ENCODE results near the gene DCAF16.

The DCAF16 gene

DNA sequence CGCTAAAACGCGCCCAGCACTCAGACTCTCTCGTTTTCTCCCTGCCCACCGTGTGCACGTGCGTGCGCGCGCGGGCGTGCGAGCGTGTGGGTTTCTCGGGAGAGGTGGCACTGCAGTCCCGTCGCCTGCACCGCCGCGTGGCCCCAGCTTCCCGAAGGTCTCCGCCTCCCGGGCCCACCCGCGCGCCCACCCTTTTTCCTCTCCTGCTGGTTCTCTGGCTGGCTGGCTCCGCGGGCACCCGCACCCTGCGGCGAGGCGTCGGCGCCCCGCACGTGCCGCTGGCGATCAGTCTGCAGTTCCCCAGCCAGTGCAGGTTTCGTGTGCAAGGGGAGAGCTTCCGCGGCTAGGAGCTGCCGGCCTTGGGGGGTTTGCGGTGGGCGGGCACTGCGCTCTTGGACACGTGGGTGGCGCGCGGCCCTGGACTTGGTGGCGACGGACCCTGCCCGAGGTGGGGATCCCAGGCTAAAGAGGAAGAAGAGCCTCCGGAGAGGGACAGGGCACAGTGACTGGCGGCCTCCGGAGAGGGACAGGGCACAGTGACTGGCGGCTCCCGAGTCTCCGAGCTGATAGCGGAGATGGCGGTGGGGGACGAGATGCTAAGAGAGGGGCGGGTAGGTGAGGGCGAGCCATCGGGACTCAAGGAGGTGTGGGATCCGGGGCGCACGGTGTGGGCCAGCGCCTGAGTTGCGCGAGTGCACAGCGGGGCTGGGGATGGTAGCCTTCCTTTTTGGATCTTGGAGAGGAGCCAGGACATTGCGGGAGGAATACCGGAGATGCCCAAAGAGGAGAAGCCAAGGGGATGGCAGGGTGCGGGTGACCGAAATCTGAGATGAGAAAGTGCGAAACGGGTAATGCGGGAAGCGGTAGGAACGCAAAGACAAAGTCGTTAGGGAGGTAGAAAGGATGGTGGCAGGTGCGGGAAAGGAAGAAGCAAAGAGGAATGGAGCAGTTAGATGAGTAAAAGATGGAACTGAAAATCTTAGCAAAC is 29.0 kb downstream of the DCAF16 start, which contains the start of gene FAM184B:
Gene FAM184B, minus strand, starts transcription at position 322 of the 988 bp plus-strand sequence. CDS start 322 bp downstream, outside the sequence.
- no peak for DNase-seq

- DNase-seq: no peak
Observed at GRCh38 chr4:17780501-17781299, 29.9 kb downstream of the DCAF16 start.

- no peak for DNase-seq
Observed at GRCh38 chr4:17778431-17778830, 32.1 kb downstream of the DCAF16 start.

- DNase-seq: no peak
Observed at GRCh38 chr4:17773135-17773698, 37.3 kb downstream of the DCAF16 start.

GRCh38 chr4:17771284-17771908 is 39.2 kb downstream of the DCAF16 start:
- DNase-seq: no peak

- DNase-seq: no peak
Observed at GRCh38 chr4:17770845-17771244, 39.7 kb downstream of the DCAF16 start.

- no peak for DNase-seq
Observed at GRCh38 chr4:17769406-17770174, 41.0 kb downstream of the DCAF16 start.

DNA sequence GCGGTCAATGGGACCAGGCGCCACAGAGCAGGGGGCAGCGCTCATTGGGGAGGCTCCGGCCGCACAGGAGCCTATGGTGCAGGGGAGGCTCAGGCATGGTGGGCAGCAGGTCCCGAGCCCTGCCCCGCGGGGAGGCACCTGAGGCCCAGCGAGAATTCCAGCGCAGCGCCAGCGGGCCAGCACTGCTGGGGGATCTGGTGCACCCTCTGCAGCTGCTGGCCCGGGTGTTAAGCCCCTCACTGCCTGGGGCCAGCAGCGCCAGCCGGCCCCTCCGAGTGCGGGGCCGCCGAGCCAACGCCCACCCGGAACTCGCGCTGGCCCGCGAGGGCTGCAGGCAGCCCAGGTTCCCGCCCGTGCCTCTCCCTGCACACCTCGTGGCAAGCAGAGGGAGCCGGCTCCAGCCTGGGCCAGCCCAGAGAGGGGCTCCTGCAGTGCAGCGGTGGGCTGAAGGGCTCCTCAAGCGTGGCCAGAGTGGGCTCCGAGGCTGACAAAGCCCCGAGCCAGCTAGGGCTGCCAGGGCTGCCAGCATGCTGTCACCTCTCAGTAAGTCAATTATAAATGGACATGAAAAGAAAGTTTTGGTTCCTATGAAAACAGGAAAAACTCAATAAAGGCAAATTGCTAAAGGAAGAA is 43.6 kb downstream of the DCAF16 start:
- DNase-seq: no peak

DNA sequence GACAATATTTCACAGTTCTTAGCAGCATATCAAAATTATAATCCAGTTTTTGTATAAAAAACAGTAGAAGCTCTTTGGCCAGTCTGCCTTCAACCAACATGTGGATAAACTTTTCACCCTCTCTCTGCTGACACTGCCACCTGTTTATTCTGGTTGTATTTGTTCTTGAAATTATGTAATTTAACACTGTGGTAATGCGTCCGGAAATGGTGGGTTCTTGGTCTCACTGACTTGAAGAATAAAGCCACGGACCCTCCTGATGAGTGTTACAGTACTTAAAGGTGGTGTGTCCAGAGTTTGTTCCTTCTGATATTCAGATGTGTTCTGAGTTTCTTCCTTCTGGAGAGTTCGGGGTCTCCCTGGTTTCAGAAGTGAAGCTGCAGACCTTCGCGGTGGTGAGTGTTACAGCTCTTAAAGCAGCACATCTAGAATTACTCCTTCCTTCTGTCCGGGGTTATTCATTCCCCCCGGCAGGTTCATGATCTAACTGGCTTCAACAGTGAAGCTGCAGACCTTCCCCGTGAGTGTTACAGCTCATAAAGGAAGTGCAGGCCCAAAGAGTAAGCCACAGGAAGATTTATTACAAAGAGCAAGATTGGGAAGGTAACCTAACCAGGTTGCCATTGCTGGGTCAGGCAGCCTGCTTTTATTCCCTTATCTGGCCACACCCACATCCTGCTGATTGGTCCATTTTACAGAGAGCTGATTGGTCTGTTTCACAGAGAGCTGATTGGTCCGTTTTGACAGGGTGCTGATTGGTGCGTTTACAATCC is 44.9 kb downstream of the DCAF16 start:
- DNase-seq: no peak

DNA sequence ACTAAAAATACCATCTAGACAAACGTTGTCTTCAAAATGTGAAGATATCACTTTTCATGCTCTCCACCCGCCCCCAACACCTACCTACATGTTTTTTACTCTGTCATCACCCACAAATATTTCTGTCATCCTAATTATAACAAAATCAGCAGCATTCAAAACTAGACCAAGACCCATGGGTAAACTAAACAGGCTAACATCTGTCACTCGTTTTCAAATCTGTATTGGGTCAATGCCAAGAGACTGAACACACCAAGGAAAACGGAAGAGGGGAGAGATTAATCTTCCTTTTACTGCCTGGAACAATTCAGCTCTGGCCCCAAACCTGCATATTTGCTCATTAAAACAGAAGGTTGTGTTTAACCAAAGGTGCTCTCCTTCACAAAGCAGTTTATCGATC is 46.6 kb downstream of the DCAF16 start:
- DNase-seq: no peak

GRCh38 chr4:17763416-17763815 is 47.1 kb downstream of the DCAF16 start:
- no peak for DNase-seq

DNA sequence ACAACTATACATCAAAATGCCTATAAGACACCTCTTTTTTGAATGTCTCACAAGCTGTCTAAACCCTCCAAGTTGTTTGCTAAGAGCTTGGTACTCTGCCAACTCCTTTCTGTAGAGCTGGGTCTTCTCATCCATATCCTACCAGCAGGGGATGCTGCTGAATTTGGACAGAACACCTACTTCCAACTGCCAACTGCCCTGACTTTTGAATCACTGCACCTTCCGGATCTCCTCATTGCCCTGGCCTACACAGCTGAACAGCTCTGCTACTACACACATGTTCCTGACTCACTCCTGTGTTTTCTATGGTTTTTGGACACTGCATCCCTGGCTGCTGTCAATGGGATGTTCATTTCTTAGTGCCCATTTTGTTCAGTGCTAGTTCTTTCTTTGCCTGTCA is 47.8 kb downstream of the DCAF16 start:
- DNase-seq: no peak

- no peak for DNase-seq
Observed at GRCh38 chr4:17761062-17761461, 49.5 kb downstream of the DCAF16 start.

- DNase-seq: no peak
Observed at GRCh38 chr4:17760626-17761025, 49.9 kb downstream of the DCAF16 start.

GRCh38 chr4:17758485-17758884 is 52.1 kb downstream of the DCAF16 start:
- no peak for DNase-seq

GRCh38 chr4:17757621-17758020 is 52.9 kb downstream of the DCAF16 start:
- no peak for DNase-seq

- DNase-seq: no peak
Observed at GRCh38 chr4:17753646-17754045, 56.9 kb downstream of the DCAF16 start.
